ENCODE results near the gene TOR2A. TPM values are rescaled to one million over a fixed set of nuclear protein-coding genes. Genes with fewer than 3 reads are reported as not detected.

TOR2A gene
- total RNA-seq, 1 experiment from 2014 or later, result 8.4 TPM

DNA sequence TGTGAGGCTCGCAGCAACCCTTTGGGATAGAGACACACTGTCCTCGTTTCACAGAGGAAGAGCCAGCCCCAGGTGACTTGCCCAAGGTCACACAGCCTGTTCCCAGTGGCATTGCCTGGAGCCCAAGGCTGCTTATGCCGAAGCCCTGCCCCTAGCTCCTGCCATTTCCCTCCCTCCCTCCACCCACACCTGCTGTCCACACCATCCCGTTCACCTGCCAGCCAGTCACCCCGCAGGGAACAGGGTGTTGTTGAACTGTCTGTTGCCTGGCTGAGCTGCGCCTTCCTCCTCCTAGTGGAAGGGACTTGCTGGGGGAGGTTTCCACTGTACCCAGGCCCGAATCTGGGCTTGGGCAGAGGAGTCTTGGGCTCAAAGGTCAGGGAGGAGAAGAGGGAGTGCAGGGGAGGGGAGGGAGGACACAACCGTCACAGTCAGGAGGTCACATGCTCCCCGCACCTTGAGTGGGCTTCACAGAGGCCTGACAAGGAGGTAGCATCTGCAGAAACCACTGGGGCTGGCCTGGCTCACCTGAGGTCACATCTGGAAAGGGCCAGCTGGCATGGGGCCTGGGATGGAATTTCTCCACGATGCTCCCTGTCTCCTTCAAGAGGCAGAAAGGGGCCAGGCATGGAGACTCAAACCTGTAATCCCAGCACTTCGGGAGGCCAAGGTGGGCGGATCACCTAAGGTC is 12.9 kb downstream of the TOR2A start:
- Mint-ChIP-seq H3K27ac (ENCODE audit: low read depth, unreplicated experiment) (no peak overlapping the region), H3K9me3 (ENCODE audit: unreplicated experiment) (no peaks in the 10 kb centered on the region), H3K4me3 (ENCODE audit: unreplicated experiment) (no peak overlapping the region), H3K36me3 (ENCODE audit: insufficient read depth, unreplicated experiment) (no peaks in the 10 kb centered on the region), H3K27me3 (ENCODE audit: insufficient read depth, unreplicated experiment) (no peaks in the 10 kb centered on the region), H3K4me1 (ENCODE audit: insufficient read depth, unreplicated experiment) (peaks cover 27% of the 10 kb centered on the region)
- intact Hi-C loops (cut with micrococcal nuclease), result loop anchor here (5.0 kb wide), 1 partner anchor 110 kb away; the partner anchor contains the start of gene STXBP1
- POLR2A ChIA-PET, result no interaction called here
- TF ChIP-seq, protein P1, sequence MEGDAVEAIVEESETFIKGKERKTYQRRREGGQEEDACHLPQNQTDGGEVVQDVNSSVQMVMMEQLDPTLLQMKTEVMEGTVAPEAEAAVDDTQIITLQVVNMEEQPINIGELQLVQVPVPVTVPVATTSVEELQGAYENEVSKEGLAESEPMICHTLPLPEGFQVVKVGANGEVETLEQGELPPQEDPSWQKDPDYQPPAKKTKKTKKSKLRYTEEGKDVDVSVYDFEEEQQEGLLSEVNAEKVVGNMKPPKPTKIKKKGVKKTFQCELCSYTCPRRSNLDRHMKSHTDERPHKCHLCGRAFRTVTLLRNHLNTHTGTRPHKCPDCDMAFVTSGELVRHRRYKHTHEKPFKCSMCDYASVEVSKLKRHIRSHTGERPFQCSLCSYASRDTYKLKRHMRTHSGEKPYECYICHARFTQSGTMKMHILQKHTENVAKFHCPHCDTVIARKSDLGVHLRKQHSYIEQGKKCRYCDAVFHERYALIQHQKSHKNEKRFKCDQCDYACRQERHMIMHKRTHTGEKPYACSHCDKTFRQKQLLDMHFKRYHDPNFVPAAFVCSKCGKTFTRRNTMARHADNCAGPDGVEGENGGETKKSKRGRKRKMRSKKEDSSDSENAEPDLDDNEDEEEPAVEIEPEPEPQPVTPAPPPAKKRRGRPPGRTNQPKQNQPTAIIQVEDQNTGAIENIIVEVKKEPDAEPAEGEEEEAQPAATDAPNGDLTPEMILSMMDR (IDR thresholded peaks at IDR 0.05; ENCODE audit: unreplicated experiment), result no peak
- DNase-seq (ENCODE audit: unreplicated experiment), result no peak
- CTCF ChIA-PET, result interaction anchor here (0.6 to 1.5 kb wide), 5 partner anchors 12 to 199 kb away, joined by 3 to 8 read pairs (median 4); partner anchors contain the start of genes CDK9 and TOR2A
- BruUV-seq (replicated peaks), result no TSS peak

DNA sequence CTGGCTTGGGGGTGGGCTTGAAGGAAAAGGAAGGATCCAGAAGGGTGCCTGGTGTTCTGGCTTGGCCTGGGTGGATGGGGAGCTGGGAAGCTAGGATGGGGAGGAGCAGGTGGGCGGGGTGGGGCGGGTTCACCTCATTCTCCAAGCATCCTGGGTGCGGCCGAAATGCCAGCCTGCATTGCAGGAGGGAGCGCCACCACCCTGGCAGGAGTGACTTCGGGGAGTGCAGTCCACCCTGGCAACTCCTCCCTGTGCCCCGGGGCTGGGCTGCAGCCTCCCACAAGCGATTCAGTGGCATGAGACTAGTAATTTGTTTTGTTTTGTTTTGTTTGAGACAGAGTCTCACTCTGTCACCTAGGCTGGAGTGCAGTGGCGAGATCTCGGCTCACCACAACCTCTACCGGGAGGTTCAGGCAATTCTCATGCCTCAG is 13.7 kb downstream of the TOR2A start:
- peak; percentile 67 for DNase-seq (ENCODE audit: unreplicated experiment)
- ChIA-PET POLR2A (no interaction called here), CTCF (interaction anchor here (0.6 to 1.5 kb wide), 4 partner anchors 13 to 149 kb away, joined by 3 to 8 read pairs (median 4); partner anchors contain the start of genes CDK9 and TOR2A)
- TF ChIP-seq, protein P1 (IDR thresholded peaks at IDR 0.05; ENCODE audit: unreplicated experiment), result peak; percentile 20
- Mint-ChIP-seq H3K36me3 (ENCODE audit: insufficient read depth, unreplicated experiment) (no peaks in the 10 kb centered on the region), H3K27me3 (ENCODE audit: insufficient read depth, unreplicated experiment) (no peaks in the 10 kb centered on the region), H3K4me3 (ENCODE audit: unreplicated experiment) (no peak overlapping the region), H3K27ac (ENCODE audit: low read depth, unreplicated experiment) (peak overlapping the region; percentile 82), H3K9me3 (ENCODE audit: unreplicated experiment) (no peaks in the 10 kb centered on the region), H3K4me1 (ENCODE audit: insufficient read depth, unreplicated experiment) (peaks cover 27% of the 10 kb centered on the region)
- no TSS peak for BruUV-seq (replicated peaks)
- intact Hi-C loops (cut with micrococcal nuclease), result loop anchor here (5.0 kb wide), 1 partner anchor 109 kb away; the partner anchor contains the start of gene STXBP1

DNA sequence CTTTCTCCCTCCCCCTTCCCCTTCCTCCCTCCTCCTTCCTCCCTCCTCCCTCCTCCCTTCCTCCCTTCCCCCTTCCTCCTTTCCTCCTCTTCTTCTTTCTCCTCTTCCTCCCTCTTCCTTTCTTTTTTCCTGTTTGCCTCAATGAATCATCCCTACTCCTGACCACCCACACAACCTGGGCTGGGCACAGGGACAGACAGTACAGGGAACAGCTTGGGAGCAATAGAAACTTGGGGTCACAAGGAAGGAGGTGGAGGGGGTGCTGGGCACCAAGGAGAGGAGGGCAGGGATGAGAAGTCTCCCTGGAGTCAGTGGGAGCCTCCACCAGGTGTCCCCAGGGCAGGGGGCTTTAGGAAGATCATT is 14.2 kb downstream of the TOR2A start:
- intact Hi-C loops (cut with micrococcal nuclease), result loop anchor here (5.0 kb wide), 1 partner anchor 109 kb away; the partner anchor contains the start of gene STXBP1
- TF ChIP-seq, protein P1 (IDR thresholded peaks at IDR 0.05; ENCODE audit: unreplicated experiment), result no peak
- H3K4me3 Mint-ChIP-seq (ENCODE audit: unreplicated experiment), result no peak overlapping the region
- ChIA-PET POLR2A (no interaction called here), CTCF (interaction anchor here (1.5 kb wide), 1 partner anchor 149 kb away, joined by 4 read pairs; no protein-coding TSS in a partner anchor)
- peak overlapping the region; percentile 82 for H3K27ac Mint-ChIP-seq (ENCODE audit: low read depth, unreplicated experiment)
- H3K27me3 Mint-ChIP-seq (ENCODE audit: insufficient read depth, unreplicated experiment), result no peaks in the 10 kb centered on the region
- no TSS peak for BruUV-seq (replicated peaks)
- no peaks in the 10 kb centered on the region for H3K9me3 Mint-ChIP-seq (ENCODE audit: unreplicated experiment)
- H3K36me3 Mint-ChIP-seq (ENCODE audit: insufficient read depth, unreplicated experiment), result no peaks in the 10 kb centered on the region
- DNase-seq (ENCODE audit: unreplicated experiment), result no peak
- H3K4me1 Mint-ChIP-seq (ENCODE audit: insufficient read depth, unreplicated experiment), result peaks cover 32% of the 10 kb centered on the region

DNA sequence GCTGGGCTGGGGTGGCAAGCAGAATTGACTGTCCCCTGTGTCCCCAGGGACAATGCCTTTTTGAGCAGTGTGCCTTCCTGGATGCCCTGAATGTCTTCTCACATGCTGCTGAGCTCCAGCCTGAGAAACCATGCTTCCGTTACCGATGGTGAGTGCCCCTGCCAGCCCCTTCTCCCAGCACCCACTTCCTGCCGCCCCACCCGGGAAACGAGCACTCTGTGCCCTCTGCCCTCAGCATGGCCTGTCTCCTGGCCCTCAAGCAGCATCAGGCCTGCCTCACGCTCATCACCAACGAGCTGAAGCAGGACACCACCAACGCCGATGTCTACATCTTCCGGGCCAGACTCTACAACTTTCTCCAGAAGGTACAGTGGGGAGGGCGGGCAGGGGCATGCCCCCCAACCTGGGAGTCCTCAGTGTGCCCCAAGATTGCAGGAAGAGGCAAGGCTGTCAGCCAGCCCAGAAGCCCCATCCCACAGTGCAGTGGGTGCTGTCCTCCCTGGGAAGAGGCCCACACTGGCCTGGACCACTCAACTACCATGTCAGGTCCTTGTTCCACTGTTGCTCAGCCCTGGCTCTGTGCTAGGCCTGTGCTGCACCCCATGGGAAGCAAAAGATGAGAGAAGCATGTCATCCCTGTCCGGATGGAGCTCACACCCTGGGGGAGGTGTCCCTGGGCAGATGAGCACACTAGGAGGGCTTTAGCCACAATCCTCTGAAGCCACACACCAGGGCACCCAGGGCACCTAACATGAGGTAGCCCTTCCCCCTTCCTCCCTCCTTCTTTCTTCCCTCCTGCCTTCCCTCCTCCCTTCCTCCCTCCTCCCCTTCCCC is 14.8 kb downstream of the TOR2A start:
- TF ChIP-seq, protein P1 (IDR thresholded peaks at IDR 0.05; ENCODE audit: unreplicated experiment), result no peak
- BruUV-seq (replicated peaks), result no TSS peak
- no peaks in the 10 kb centered on the region for H3K27me3 Mint-ChIP-seq (ENCODE audit: insufficient read depth, unreplicated experiment)
- no peak overlapping the region for H3K4me3 Mint-ChIP-seq (ENCODE audit: unreplicated experiment)
- intact Hi-C loops (cut with micrococcal nuclease), result loop anchor here (5.0 kb wide), 1 partner anchor 108 kb away; the partner anchor contains the start of gene STXBP1
- CTCF ChIA-PET, result interaction anchor here (0.7 to 0.9 kb wide), 2 partner anchors 14 to 423 kb away, joined by 3 read pairs; partner anchors contain the start of gene TOR2A
- peaks cover 34% of the 10 kb centered on the region for H3K4me1 Mint-ChIP-seq (ENCODE audit: insufficient read depth, unreplicated experiment)
- H3K27ac Mint-ChIP-seq (ENCODE audit: low read depth, unreplicated experiment), result peak overlapping the region; percentile 82
- H3K36me3 Mint-ChIP-seq (ENCODE audit: insufficient read depth, unreplicated experiment), result no peaks in the 10 kb centered on the region
- no peaks in the 10 kb centered on the region for H3K9me3 Mint-ChIP-seq (ENCODE audit: unreplicated experiment)
- POLR2A ChIA-PET, result no interaction called here
- DNase-seq (ENCODE audit: unreplicated experiment), result no peak
